C1 segment of cervical spinal cord (tissue), 14 donors: ENCODE data around the gene NRDE2.
A peak's percentile ranks its signal among the peaks of the same experiment; 100 is the strongest.
"Not testable (repeated sequence)": the region's sequence is repeated elsewhere in the genome, so short reads cannot be mapped to it uniquely, and the experiment has no call there.

Source experiments
- DNase-seq, 14 donors: peaks; one replicate each; lab custom pipeline; 2025; lab: John Stamatoyannopoulos, UW

The NRDE2 gene

DNA sequence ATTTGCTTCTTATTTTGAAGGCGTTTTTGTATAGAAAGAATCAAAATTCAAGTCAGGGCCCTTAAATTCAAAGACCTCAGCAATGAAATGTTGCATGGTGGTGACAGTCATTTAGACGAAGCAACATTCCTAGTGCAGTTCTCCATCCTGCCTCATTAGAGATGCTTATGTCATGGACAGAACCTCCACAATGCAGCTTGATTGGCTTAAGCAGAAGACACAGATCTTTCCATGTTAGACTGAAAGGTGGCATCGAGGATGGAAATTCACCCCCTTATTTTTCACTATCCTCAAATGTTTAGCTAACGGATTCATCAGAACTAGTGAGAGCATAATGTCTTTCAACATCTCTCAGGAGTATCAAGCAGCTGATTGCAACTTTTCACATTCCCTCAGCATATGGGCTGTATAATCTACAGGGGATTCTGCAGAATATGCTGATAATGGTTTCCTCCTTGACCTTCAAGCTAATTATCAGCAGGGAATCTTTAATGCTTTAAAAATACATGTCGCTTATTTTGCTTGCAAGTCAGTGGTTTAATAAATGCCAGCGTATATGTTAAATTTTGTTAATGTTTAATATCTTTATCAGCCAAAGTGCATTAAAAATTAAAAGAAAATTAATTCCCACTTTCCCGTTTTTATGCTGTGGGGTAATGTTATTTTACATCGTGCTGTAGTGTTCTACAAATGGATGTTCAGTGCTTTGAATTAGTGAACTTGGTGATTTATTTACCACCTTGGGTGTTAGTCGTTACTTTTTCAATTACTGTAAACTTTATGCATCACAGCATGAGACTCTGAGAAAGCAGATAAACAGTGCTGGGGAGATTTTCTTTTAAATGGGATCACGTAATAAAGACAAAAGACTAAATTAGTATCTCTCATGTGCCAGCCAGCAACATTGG lies 12.8 kb upstream of the NRDE2 start:
- no peak for DNase-seq

GRCh38 chr14:90342327-90342726 lies 10.6 kb upstream of the NRDE2 start:
- DNase-seq = peak in 1 of 14 donors; percentile 28

DNA sequence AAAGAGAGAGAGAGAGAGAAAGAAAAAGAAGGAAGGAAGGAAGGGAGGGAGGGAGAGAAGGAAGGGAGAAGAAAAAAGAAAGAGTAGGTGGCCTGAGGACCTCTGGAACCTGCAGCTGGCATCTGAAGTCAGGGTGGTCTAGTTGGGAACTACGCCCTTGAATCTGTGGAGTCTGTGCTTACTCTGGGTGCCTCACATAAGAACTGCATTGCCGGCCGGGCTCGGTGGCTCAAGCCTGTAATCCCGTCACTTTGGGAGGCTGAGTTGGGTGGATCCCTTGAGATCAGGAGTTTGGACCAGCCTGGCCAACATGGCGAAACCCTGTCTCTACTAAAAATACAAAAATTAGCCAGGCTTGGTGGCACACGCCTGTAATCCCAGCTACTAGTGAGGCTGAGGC lies 10.0 kb upstream of the NRDE2 start:
- peak in 1 of 14 donors; percentile 31 for DNase-seq

DNA sequence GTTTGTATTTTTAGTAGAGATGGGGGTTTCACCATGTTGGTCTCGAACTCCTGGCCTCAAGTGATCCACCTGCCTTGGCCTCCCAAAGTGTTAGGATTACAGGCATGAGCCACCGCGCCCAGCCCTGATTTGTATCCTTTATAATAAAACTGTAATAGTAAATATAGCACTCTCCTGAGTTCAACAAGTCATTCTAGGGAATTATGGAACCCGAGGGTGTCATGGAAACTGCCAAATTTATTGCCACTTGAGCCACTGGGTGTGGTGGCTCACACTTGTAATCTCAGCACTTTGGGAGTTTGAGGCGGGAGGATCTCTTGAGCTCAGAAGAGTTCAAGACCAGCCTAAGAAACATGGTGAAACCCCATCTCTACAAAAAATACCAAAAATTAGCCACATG lies 9.5 kb upstream of the NRDE2 start:
- DNase-seq = not testable (repeated sequence)

GRCh38 chr14:90336985-90337384 lies 5.2 kb upstream of the NRDE2 start:
- DNase-seq = no peak

DNA sequence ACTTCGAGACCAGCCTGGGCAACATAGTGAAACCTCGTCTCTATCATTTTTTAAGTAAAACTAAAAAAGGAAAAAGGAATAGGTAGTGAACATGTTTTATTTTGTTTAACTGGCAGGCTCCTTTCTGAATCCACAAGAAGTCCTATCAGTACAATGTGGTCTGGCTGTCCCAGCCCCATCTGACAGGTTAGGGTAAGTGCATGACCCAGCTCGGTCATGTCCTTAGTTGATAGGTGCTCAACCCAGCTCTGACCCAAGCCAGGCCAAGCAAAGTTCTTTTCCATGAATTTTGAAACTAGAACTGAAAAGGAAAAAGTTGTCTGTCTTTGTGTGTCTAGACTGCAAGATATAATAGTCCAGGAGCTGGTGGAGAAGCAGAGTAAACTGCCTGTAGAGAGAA lies 4.7 kb upstream of the NRDE2 start:
- DNase-seq = no peak

DNA sequence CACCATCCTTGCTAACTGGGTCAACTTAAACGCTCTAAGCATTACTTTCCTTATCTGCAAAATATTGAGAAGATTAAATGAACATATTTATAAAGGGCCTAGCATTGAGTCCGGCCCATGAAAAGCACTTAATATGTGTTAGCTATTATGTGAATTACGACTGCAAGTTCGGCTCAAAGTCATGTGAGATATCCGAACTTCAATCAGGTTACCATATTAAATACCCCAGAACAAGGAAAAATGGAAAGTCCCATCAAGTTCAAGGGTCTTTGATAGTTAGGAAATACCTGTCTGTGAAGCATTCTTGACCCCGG lies 487 bp upstream of the NRDE2 start:
- DNase-seq = no peak

DNA sequence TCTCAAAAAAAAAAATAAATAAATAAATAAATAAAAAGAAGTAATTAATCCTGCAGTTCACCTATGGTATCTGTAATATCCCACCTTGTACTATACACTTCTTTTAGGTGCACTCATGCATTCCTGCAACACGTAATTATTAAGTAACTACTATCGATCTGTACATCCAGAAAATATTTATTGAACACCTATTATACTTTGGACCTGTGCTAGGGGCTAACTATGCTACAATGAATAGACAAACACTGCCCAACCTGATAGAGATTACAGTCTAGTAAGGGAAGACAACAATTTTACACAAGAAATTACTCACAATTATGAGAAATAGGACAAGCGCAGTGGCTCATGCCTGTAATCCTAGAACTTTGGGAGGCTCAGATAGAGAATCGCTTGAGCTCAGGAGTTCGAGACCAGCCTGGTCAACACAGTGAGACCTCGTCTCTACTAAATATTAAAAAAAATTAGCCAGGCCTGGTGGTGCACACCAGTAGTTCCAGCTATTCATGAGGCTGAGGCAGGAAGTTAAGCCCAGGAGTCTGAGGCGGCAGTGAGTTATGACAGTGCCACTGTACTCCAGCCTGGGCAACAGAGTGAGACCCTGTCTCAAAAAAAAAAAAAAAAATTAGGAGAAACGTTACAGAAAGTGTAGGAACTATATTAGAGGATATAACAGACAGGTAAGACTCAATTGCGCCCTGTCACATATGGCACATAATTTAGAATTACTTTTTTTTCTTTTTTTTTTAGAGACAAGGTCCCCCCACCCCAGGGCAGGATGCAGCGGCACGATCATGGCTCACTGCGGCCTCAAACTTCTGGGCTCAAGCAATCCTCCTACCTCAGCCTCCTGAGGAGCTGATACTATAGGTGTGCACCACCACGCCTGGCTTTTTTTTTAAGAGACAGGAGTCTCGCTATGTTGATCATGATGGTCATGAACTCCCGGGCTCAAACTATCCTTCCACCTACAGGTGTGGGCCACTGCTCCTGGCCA lies 1.2 kb downstream of the NRDE2 start:
- DNase-seq = no peak

DNA sequence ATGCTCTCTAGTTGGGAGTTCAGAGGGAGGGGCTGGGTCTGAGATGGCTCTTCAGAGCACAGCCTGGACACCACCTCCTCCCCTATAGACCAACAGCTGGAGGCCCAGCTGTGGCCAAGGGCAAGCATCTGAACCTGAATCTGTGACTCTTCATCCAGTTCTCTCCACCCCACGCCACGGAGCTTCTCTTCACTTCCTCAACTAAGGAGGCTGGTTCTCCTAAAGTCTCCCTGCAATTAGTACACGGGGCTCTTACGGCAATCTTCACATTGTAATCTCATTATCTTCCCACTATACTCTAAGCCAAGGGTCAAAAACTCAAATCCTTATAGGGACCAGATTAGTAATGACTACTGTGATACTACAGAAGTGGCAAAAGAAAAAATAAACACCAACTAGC lies 9.8 kb downstream of the NRDE2 start:
- no peak for DNase-seq

- DNase-seq = no peak
These were observed 11.9 kb downstream of the NRDE2 start for GRCh38 chr14:90319634-90320541.

DNA sequence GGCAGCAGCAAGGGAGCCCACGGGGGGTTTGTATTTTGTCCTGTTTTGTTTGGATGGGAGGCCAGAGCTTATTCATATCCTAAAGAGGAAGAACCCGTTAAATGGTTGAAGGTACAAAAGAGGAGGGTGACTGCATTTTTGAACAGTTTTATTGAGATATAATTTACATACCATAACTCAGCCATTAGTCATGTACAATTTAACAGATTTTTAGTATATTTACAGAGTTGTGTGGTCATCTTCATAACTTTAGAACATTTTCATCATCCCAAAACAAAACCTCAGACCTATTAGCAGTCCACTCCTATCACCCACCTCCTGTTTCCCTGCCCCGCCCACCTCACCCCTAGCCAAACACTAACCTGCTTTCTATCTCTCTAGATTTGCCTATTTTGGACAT lies 12.6 kb downstream of the NRDE2 start:
- no peak for DNase-seq

GRCh38 chr14:90318016-90318415 lies 13.7 kb downstream of the NRDE2 start:
- no peak for DNase-seq

DNA sequence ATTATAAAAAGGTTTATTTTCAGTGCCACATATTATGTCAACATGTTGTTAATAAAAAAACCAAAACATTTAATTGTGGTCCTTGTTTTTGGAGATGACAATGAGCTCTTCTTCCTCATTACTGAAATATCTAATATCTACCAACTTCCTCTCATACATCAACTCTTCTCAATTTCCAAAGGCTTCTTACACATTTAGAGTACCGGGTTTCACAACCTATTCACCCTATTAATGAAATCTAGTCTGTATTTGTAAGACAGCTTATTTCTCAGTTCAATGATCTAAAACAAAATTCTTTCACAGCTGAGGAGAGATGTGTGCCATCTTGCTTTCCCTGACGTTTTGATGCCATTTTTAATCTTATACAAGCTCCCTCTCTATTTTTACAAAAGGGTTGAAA lies 14.5 kb downstream of the NRDE2 start:
- no peak for DNase-seq

- DNase-seq = no peak
These were observed 23.2 kb downstream of the NRDE2 start for GRCh38 chr14:90308561-90308960.

- DNase-seq = no peak
These were observed 26.6 kb downstream of the NRDE2 start for GRCh38 chr14:90305176-90305601.

DNA sequence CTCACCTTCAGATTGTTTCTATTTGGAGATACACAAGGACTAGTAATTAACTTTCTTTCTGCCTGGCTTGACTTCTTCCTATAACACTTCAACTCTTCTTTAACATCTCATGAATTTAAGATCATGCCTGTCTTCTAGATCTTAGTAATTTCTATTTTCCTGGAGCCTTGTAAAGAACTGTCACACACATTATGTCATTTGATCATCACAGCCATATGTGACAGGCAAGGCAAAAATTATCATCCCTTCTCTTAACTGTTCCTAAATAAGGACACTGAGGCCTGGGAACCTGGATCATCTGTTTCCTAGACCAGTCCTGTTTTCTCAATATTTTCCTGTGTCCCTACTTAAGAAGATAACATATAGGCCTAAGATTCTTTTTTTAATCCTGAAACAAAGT lies 27.2 kb downstream of the NRDE2 start:
- DNase-seq = no peak

- no peak for DNase-seq
These were observed 28.3 kb downstream of the NRDE2 start for GRCh38 chr14:90303473-90303872.

GRCh38 chr14:90302529-90303303 lies 29.0 kb downstream of the NRDE2 start:
- DNase-seq = no peak

- DNase-seq = peak in 1 of 14 donors; percentile 72
These were observed 30.1 kb downstream of the NRDE2 start for GRCh38 chr14:90301668-90302090.

- peak in 2 of 14 donors; percentile 14 to 42 for DNase-seq
These were observed 30.6 kb downstream of the NRDE2 start for GRCh38 chr14:90301122-90301521.
